Measurements from ENCODE around the gene KCNJ14.
A peak's percentile ranks its signal among the peaks of the same experiment; 100 is the strongest.

KCNJ14 gene

GRCh38 chr19:48455171-48455907 is at the start of gene KCNJ14:
KCNJ14 (plus strand) TSS chr19:48455574; CDS start chr19:48461725, 6,151 bp downstream.
- no peak for FAIRE-seq

GRCh38 chr19:48405850-48406249 is 49.5 kb upstream of the KCNJ14 start:
- no peak for DNase-seq (ENCODE audit: insufficient read length, low spot score)
- no peak for FAIRE-seq

More at GRCh38 chr19:48455171-48455907, at the start of gene KCNJ14:
- no peak for DNase-seq (ENCODE audit: insufficient read length, low spot score)

- no peak for DNase-seq (ENCODE audit: insufficient read length, low spot score)
- no peak for FAIRE-seq
Measured at GRCh38 chr19:48413879-48414587, 41.3 kb upstream of the KCNJ14 start.

- no peak for FAIRE-seq
Measured at GRCh38 chr19:48415395-48415794, 40.0 kb upstream of the KCNJ14 start.

GRCh38 chr19:48415806-48416221 is 39.6 kb upstream of the KCNJ14 start:
- no peak for FAIRE-seq
- DNase-seq (ENCODE audit: insufficient read length, low spot score), result no peak

More at GRCh38 chr19:48415395-48415794, 40.0 kb upstream of the KCNJ14 start:
- no peak for DNase-seq (ENCODE audit: insufficient read length, low spot score)

GRCh38 chr19:48417421-48417820 is 38.0 kb upstream of the KCNJ14 start:
- DNase-seq (ENCODE audit: insufficient read length, low spot score), result no peak
- FAIRE-seq, result no peak

GRCh38 chr19:48418317-48419064 is 36.9 kb upstream of the KCNJ14 start:
- FAIRE-seq, result no peak
- DNase-seq (ENCODE audit: insufficient read length, low spot score), result no peak

- peak; percentile 79 for FAIRE-seq
- no peak for DNase-seq (ENCODE audit: insufficient read length, low spot score)
Measured at GRCh38 chr19:48419158-48419920, 36.0 kb upstream of the KCNJ14 start.

- FAIRE-seq (no peak), DNase-seq (ENCODE audit: insufficient read length, low spot score) (no peak)
Measured at GRCh38 chr19:48421548-48421947, 33.8 kb upstream of the KCNJ14 start.

GRCh38 chr19:48424694-48425219 is 30.6 kb upstream of the KCNJ14 start:
- DNase-seq (ENCODE audit: insufficient read length, low spot score) (no peak), FAIRE-seq (no peak)

- no peak for FAIRE-seq
Measured at GRCh38 chr19:48428670-48429069, 26.7 kb upstream of the KCNJ14 start.

GRCh38 chr19:48433337-48433736 is 22.0 kb upstream of the KCNJ14 start:
- FAIRE-seq, result no peak
- no peak for DNase-seq (ENCODE audit: insufficient read length, low spot score)

More at GRCh38 chr19:48428670-48429069, 26.7 kb upstream of the KCNJ14 start:
- no peak for DNase-seq (ENCODE audit: insufficient read length, low spot score)

GRCh38 chr19:48436586-48436985 is 18.8 kb upstream of the KCNJ14 start:
- DNase-seq (ENCODE audit: insufficient read length, low spot score) (no peak), FAIRE-seq (no peak)

GRCh38 chr19:48441360-48442050 is 13.9 kb upstream of the KCNJ14 start:
- FAIRE-seq, result no peak

GRCh38 chr19:48442116-48443035 is 13.0 kb upstream of the KCNJ14 start:
- FAIRE-seq (no peak), DNase-seq (ENCODE audit: insufficient read length, low spot score) (no peak)

More at GRCh38 chr19:48441360-48442050, 13.9 kb upstream of the KCNJ14 start:
- no peak for DNase-seq (ENCODE audit: insufficient read length, low spot score)

GRCh38 chr19:48443256-48443655 is 12.1 kb upstream of the KCNJ14 start:
- FAIRE-seq (no peak), DNase-seq (ENCODE audit: insufficient read length, low spot score) (no peak)

GRCh38 chr19:48443731-48444128 is 11.6 kb upstream of the KCNJ14 start:
- FAIRE-seq (no peak), DNase-seq (ENCODE audit: insufficient read length, low spot score) (no peak)

GRCh38 chr19:48444129-48444935 is 11.0 kb upstream of the KCNJ14 start:
- DNase-seq (ENCODE audit: insufficient read length, low spot score), result no peak
- FAIRE-seq, result no peak

All from GM19239 (cell line).